ENCODE data around the gene DCTN5.

DCTN5 gene

DNA sequence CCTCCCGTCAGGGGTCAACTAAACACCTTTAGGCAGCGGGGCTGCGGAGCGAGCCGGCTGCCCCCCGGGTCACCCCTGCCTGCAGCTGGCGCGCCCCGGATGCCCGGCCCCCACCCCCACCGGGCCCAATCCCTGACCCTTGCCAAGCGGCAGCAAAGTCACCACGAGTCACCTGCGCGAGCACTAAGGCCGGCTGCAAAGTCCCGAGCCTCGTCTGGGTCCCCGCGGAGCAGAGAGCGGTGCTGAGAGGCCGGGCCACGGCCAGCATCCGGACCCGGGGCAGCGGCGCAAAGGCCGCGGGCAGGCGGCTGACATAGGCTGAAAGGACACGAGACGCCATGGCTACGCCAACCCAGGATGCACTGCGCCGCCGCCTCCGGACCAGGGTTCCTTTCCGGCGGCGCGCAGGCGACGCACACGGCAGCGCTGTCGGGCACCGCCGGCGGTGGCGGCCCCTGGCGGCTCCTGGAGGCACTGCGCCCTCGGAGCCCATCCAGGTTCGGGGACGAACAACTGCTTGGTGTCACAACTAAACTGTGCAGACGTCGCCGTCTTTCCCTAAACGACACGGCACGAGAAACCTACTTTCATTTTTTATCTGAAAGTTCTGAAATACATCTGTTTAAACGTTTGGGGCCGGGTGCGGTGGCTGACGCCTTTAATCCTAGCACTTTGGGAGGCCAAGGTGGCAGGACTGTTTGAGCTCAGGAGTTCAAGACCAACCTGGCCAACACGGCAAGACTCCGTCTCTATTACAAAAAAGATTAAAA lies 45.1 kb upstream of the DCTN5 start, which contains the start of gene NDUFAB1:
Gene NDUFAB1, minus strand, starts transcription at position 366 of the 770 bp plus-strand sequence. Its CDS starts 26 bp downstream, at position 340.
- H3K27me3 ChIP-seq (ENCODE audit: insufficient read depth, low read length, poor library complexity): no peaks in the 10 kb centered on the region
- TF ChIP-seq EZH2 (IDR thresholded peaks at IDR 0.05; ENCODE audit: borderline replicate concordance, low read depth, low read length, severe bottlenecking): no peak
- TF ChIP-seq, protein P1, sequence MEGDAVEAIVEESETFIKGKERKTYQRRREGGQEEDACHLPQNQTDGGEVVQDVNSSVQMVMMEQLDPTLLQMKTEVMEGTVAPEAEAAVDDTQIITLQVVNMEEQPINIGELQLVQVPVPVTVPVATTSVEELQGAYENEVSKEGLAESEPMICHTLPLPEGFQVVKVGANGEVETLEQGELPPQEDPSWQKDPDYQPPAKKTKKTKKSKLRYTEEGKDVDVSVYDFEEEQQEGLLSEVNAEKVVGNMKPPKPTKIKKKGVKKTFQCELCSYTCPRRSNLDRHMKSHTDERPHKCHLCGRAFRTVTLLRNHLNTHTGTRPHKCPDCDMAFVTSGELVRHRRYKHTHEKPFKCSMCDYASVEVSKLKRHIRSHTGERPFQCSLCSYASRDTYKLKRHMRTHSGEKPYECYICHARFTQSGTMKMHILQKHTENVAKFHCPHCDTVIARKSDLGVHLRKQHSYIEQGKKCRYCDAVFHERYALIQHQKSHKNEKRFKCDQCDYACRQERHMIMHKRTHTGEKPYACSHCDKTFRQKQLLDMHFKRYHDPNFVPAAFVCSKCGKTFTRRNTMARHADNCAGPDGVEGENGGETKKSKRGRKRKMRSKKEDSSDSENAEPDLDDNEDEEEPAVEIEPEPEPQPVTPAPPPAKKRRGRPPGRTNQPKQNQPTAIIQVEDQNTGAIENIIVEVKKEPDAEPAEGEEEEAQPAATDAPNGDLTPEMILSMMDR (IDR thresholded peaks at IDR 0.05; ENCODE audit: borderline replicate concordance, extremely low read depth, low read length, poor library complexity, severe bottlenecking): peak; percentile 100
- H4K20me1 ChIP-seq (ENCODE audit: insufficient read depth, low read length): peaks cover 42% of the 10 kb centered on the region
- no peaks in the 10 kb centered on the region for H3K9me3 ChIP-seq (ENCODE audit: insufficient read depth, low read length, severe bottlenecking)
- H3K4me1 ChIP-seq (ENCODE audit: insufficient read depth, low read length): peaks cover 32% of the 10 kb centered on the region
- ATAC-seq (ENCODE audit: insufficient read depth, low read depth) (peak; percentile 99), DNase-seq (peak; percentile 90)
- peak within 1 kb of the TSS; percentile 99 for H3K4me2 ChIP-seq (ENCODE audit: insufficient read depth, low read length)
- H3K36me3 ChIP-seq (ENCODE audit: insufficient read depth, low read length): peaks cover 36% of the 10 kb centered on the region
- peak within 1 kb of the TSS; percentile 84 to 99 for H3K4me3 ChIP-seq (ENCODE audit: low read depth in 1 of 2, low read length in 2 of 2)
- H2AFZ ChIP-seq (ENCODE audit: low read depth, low read length): peak within 1 kb of the TSS; percentile 93
- H3K9ac ChIP-seq (ENCODE audit: low read depth, low read length): peak within 1 kb of the TSS; percentile 88
- H3K27ac ChIP-seq (ENCODE audit: low read length): peak within 1 kb of the TSS; percentile 83
- H3K79me2 ChIP-seq (ENCODE audit: insufficient read depth, low read length): peaks cover 48% of the 10 kb centered on the region

DNA sequence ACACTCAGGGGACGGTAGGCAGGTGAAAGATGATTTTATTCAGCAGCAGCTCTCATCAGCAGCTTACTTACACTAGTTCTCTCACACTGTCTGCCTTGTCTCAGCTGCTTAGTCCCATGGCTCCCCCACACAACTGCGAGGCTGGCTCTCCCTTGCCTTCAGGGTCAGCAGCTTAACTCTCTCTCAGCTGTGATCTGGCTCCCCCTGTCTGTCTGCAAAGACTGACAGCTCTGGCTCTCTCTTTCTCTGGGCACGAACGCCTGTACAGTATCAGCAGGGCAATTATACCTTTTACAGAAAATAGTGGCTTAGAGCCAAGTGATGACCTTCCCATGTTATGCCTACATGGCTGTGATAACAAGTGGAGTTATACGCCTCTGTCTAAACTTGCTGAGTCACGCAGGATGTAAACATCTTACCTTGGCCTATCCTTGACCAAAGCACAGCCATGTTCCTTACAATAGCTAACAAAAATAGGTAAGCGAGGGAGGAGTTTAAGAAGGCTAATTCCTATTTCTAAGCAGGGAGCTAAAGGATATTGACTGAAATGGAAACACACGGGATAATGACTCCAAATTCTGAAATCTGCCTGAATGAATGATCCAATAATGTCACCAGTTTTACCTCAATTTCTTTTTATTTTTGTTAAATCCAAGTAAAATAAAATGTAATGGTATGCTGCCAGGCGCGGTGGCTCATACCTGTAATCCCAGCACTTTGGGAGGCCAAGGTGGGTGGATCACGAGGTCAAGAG lies 44.1 kb upstream of the DCTN5 start:
- 0 out of 2 replicates have a peak overlapping the region, but pooled peaks have one; percentile 13 for H3K27ac ChIP-seq (ENCODE audit: low read length)
- peak overlapping the region; percentile 99; the same call in 1 of the 2 replicates for H3K4me2 ChIP-seq (ENCODE audit: insufficient read depth, low read length)
- peaks cover 32% of the 10 kb centered on the region for H3K36me3 ChIP-seq (ENCODE audit: insufficient read depth, low read length)
- H3K9ac ChIP-seq (ENCODE audit: low read depth, low read length): no peak overlapping the region
- H4K20me1 ChIP-seq (ENCODE audit: insufficient read depth, low read length): peaks cover 32% of the 10 kb centered on the region
- no peak for TF ChIP-seq EZH2 (IDR thresholded peaks at IDR 0.05; ENCODE audit: borderline replicate concordance, low read depth, low read length, severe bottlenecking)
- TF ChIP-seq, protein P1 (IDR thresholded peaks at IDR 0.05; ENCODE audit: borderline replicate concordance, extremely low read depth, low read length, poor library complexity, severe bottlenecking): peak; percentile 22
- peaks cover 37% of the 10 kb centered on the region for H3K79me2 ChIP-seq (ENCODE audit: insufficient read depth, low read length)
- H3K4me1 ChIP-seq (ENCODE audit: insufficient read depth, low read length): peaks cover 32% of the 10 kb centered on the region
- H3K4me3 ChIP-seq (ENCODE audit: low read depth in 1 of 2, low read length in 2 of 2): no peak overlapping the region
- no peaks in the 10 kb centered on the region for H3K27me3 ChIP-seq (ENCODE audit: insufficient read depth, low read length, poor library complexity)
- no peaks in the 10 kb centered on the region for H3K9me3 ChIP-seq (ENCODE audit: insufficient read depth, low read length, severe bottlenecking)
- H2AFZ ChIP-seq (ENCODE audit: low read depth, low read length): peak overlapping the region; percentile 63
- DNase-seq: peak; percentile 11
- no peak for ATAC-seq (ENCODE audit: insufficient read depth, low read depth)

DNA sequence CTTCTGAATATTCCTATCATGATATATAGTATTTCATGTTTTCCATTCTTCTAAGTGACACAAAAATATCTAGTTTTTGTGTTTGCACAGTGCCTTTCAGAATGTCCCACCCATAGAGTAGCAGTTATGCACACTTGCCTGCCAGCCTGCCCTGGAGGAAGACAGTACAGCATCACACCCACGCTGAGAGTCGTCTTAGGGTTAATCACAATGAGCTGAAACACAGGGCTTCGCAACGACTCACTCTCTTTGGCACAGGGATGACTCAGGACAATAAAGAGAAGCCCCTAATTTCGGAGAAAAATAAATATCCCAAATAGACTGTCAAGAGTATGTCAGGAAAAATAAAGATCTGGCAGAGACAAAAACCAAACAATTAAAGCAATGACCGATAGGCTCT lies 33.5 kb upstream of the DCTN5 start:
- H4K20me1 ChIP-seq (ENCODE audit: insufficient read depth, low read length): no peaks in the 10 kb centered on the region
- no peak overlapping the region for H3K27ac ChIP-seq (ENCODE audit: low read length)
- no peak overlapping the region for H3K9ac ChIP-seq (ENCODE audit: low read depth, low read length)
- ATAC-seq (ENCODE audit: insufficient read depth, low read depth) (no peak), DNase-seq (no peak)
- H2AFZ ChIP-seq (ENCODE audit: low read depth, low read length): no peak overlapping the region
- H3K4me3 ChIP-seq (ENCODE audit: low read depth in 1 of 2, low read length in 2 of 2): no peak overlapping the region
- H3K4me1 ChIP-seq (ENCODE audit: insufficient read depth, low read length): no peaks in the 10 kb centered on the region
- no peak overlapping the region for H3K4me2 ChIP-seq (ENCODE audit: insufficient read depth, low read length)
- H3K27me3 ChIP-seq (ENCODE audit: insufficient read depth, low read length, poor library complexity): no peaks in the 10 kb centered on the region
- H3K79me2 ChIP-seq (ENCODE audit: insufficient read depth, low read length): no peaks in the 10 kb centered on the region
- H3K36me3 ChIP-seq (ENCODE audit: insufficient read depth, low read length): peaks cover 53% of the 10 kb centered on the region
- H3K9me3 ChIP-seq (ENCODE audit: insufficient read depth, low read length, severe bottlenecking): no peaks in the 10 kb centered on the region
- TF ChIP-seq, protein P1 (IDR thresholded peaks at IDR 0.05; ENCODE audit: borderline replicate concordance, extremely low read depth, low read length, poor library complexity, severe bottlenecking): no peak
- TF ChIP-seq EZH2 (IDR thresholded peaks at IDR 0.05; ENCODE audit: borderline replicate concordance, low read depth, low read length, severe bottlenecking): no peak

All from DND-41 (cell line).